B cell (primary cell): Measurements from ENCODE around the gene GPT2. TPM values are rescaled to one million over a fixed set of nuclear protein-coding genes. Genes with fewer than 3 reads are reported as not detected.

Experiments used
- ATAC-seq: fragments of 200-7000 bp; cut with Tn5 transposase; one replicate; pipeline ENCODE4 v1.10.0; 2021; ENCODE audit warnings: low read depth, mild to moderate bottlenecking, moderate number of reproducible peaks, moderate library complexity
- CTCF ChIA-PET: fragments of 350-600 bp; sonication (Branson Sonifier 250); formaldehyde crosslinking; loops from one replicate; lab custom pipeline; 2021; ENCODE audit warnings: antibody characterized with exemption, inconsistent platforms; lab: Charles Lee
- POLR2A ChIA-PET: fragments of 350-600 bp; sonication (Branson Sonifier 250); formaldehyde crosslinking; loops from one replicate; lab custom pipeline; 2021; ENCODE audit warnings: antibody characterized with exemption; lab: Charles Lee
- DNase-seq: peaks from one replicate; pipeline ENCODE4 v3.0.0; 2013
- H2AFZ ChIP-seq: 2 replicates; pipeline ENCODE4 v1.6.1; 2012; ENCODE audit warnings: mild to moderate bottlenecking, low read depth, low read length; ENCODE audit not compliant: insufficient read depth, poor library complexity, severe bottlenecking
- H3K27ac ChIP-seq, 2 donors: 1 replicate in 1 of 2; 2 replicates in 1 of 2; pipeline ENCODE4 v1.5.1; 2012 to 2013; ENCODE audit warnings: low read length in 2 of 2, mild to moderate bottlenecking in 2 of 2, moderate library complexity in 1 of 2
- H3K27me3 ChIP-seq, 4 experiments: fragments of 200-600 bp in 1 of 4; sonication (generic) in 1 of 4; replicated peaks in 1 of 4; 1 replicate in 2 of 4; 2 replicates in 2 of 4; pipeline versions ENCODE4 v1.6.1 to v1.7.0; 2013 to 2016; ENCODE audit warnings: low read length in 3 of 4, mild to moderate bottlenecking in 2 of 4, mixed read lengths in 1 of 4, moderate library complexity in 1 of 4; ENCODE audit not compliant: insufficient read depth in 4 of 4, control insufficient read depth in 3 of 4; ENCODE audit errors: control extremely low read depth in 1 of 4
- H3K36me3 ChIP-seq, 2 experiments: replicated peaks in 1 of 2; 1 replicate in 1 of 2; 2 replicates in 1 of 2; pipeline versions ENCODE4 v1.6.1 to v1.7.1; 2013; ENCODE audit warnings: low read length in 1 of 2; ENCODE audit not compliant: insufficient read depth in 2 of 2, control insufficient read depth in 1 of 2; ENCODE audit errors: control extremely low read depth in 1 of 2, extremely low read depth in 1 of 2
- H3K4me1 ChIP-seq, 2 donors: fragments of 200-600 bp in 1 of 2; sonication (generic) in 1 of 2; 1 replicate in 1 of 2; 2 replicates in 1 of 2; pipeline versions ENCODE4 v1.5.1 to v1.6.1; 2013 to 2017; ENCODE audit warnings: low read length in 2 of 2; ENCODE audit not compliant: control insufficient read depth in 2 of 2, insufficient read depth in 2 of 2
- H3K4me2 ChIP-seq: replicated peaks from 2 replicates; pipeline ENCODE3; 2012; ENCODE audit warnings: mild to moderate bottlenecking, low read depth, low read length; ENCODE audit not compliant: poor library complexity, severe bottlenecking
- H3K4me3 ChIP-seq, 5 experiments: fragments of 200-600 bp in 1 of 5; sonication (generic) in 1 of 5; 1 replicate in 3 of 5; 2 replicates in 2 of 5; pipeline versions ENCODE4 v1.5.1 to v1.7.0; 2011 to 2016; ENCODE audit warnings: low read length in 4 of 5, mild to moderate bottlenecking in 4 of 5, low read depth in 2 of 5, control low read depth in 1 of 5, moderate library complexity in 1 of 5; ENCODE audit not compliant: insufficient read depth in 1 of 5; ENCODE audit errors: control extremely low read depth in 1 of 5, extremely low read depth in 1 of 5
- H3K79me2 ChIP-seq: fragments of 200-600 bp; sonication (generic); one replicate; pipeline ENCODE4 v1.6.0; 2016; ENCODE audit warnings: low read length; ENCODE audit not compliant: control insufficient read depth, insufficient read depth
- H3K9ac ChIP-seq: fragments of 200-600 bp; sonication (generic); 2 replicates; pipeline ENCODE4 v1.6.1; 2017; ENCODE audit warnings: mild to moderate bottlenecking, low read length, moderate library complexity
- H3K9me3 ChIP-seq, 3 donors: one replicate each; pipeline versions ENCODE4 v1.6.1 to v1.7.1; 2013; ENCODE audit warnings: low read length in 2 of 3; ENCODE audit not compliant: control insufficient read depth in 2 of 3, insufficient read depth in 1 of 3; ENCODE audit errors: control extremely low read depth in 1 of 3
- H4K20me1 ChIP-seq: 2 replicates; pipeline ENCODE4 v1.6.0; 2012; ENCODE audit warnings: mild to moderate bottlenecking, low read length; ENCODE audit not compliant: insufficient read depth, control insufficient read depth, poor library complexity, severe bottlenecking
- H3K27ac Mint-ChIP-seq: one replicate; pipeline ENCODE4 v1.8.0; 2021; ENCODE audit warnings: mixed read lengths
- H3K27me3 Mint-ChIP-seq: one replicate; pipeline ENCODE4 v1.8.0; 2021; ENCODE audit warnings: mixed read lengths
- H3K4me1 Mint-ChIP-seq: one replicate; pipeline ENCODE4 v1.8.0; 2021; ENCODE audit warnings: mixed read lengths
- H3K4me3 Mint-ChIP-seq: one replicate; pipeline ENCODE4 v1.8.0; 2021; ENCODE audit warnings: mixed read lengths
- H3K9me3 Mint-ChIP-seq: one replicate; pipeline ENCODE4 v1.8.0; 2022; ENCODE audit warnings: mixed read lengths; ENCODE audit not compliant: insufficient read depth
- EZH2 ChIP-seq: IDR thresholded peaks from 2 replicates; pipeline ENCODE4 v1.6.1; 2012; ENCODE audit warnings: borderline replicate concordance, low read depth, mild to moderate bottlenecking, moderate library complexity, low read length; ENCODE audit not compliant: insufficient read depth, poor library complexity, severe bottlenecking
- WGBS: methylation state at CpG from one replicate; pipeline ENCODE4 v1.1.5; 2013; ENCODE audit warnings: missing lambda C conversion rate; ENCODE audit not compliant: insufficient coverage; 5-methylcytosine and 5-hydroxymethylcytosine counted together
- intact Hi-C: fragments of 100-400 bp; cut with micrococcal nuclease; formaldehyde crosslinking; loops from one replicate; pipeline ENCODE4 v1.10.0; 2022
- polyA plus RNA-seq: library from polyadenylated mRNA; depleted of rRNA; stranded (reverse); fragments of >200 nt; gene quantifications from 2 replicates; pipeline ENCODE4 v1.2.3, GENCODE V29; 2012
- total RNA-seq, 2 donors: library from RNA; stranded (reverse); fragments of 120-200 nt in 1 of 2; gene quantifications; 1 replicate in 1 of 2; 2 replicates in 1 of 2; pipeline versions ENCODE4 v1.2.3 to v1.2.4, GENCODE V29; 2013 to 2022
- TF ChIP-seq, protein P1 (sequence below): fragments of 200-600 bp; IDR thresholded peaks from one replicate; pipeline ENCODE4 v1.8.0; 2022; ENCODE audit warnings: antibody characterized with exemption, mild to moderate bottlenecking

The GPT2 gene
- total and polyA plus RNA-seq, 2 donors (not counting 1 experiment from before 2014, with no cell fraction given), result 6.8 to 9.9 TPM

DNA sequence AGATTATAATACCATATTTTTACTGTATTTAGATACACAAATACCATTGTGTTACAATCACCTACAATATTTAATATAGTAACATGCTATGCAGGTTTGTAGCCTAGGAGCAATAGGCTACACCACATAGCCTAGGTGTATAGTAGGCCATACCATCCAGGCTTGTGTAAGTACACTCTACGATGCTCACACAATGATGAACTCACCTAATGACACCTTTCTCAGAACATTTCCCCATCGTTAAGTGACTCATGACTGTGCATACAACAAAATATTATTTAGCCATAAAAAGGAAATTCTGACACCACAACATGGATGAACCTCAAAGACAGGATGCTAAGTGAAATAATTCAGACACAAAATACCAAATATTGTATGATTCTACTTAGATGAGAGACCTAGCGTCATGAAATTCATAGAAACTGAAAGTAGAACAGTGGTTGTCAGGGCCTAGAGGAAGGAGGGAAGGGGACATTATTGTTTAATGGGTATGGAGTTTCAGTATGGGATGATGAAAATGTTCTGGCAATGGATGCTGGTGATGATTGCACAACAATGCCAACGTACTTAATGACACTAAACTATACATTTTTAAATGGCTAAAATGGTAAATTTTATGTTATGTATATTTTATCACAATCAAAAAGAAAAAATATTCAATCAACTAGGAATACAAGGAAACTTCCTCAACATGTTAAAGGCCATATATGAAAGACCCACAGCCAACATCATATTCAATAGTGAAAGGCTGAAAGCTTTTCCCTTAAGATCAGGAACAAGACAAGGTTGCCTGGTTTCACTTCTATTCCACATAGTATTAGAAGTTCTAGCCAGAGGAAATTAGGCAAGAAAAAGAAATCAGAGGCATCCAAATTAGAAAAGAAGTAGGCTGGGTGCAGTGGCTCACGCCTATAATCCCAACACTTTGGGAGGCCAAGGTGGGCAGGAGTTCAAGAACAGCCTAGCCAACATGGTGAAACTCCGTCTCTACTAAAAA lies 47.3 kb upstream of the GPT2 start:
- Histone ChIP-seq H4K20me1 (no peaks in the 10 kb centered on the region), H3K79me2 (no peaks in the 10 kb centered on the region), H3K27ac (no peak overlapping the region), H3K36me3 (no peaks in the 10 kb centered on the region), H3K27me3 (no peaks in the 10 kb centered on the region), H3K9me3 (peaks cover 0 to 1% (median 0%) of the 10 kb centered on the region in 3 donors), H3K4me2 (no peak overlapping the region), H3K4me1 (peaks cover 32 to 34% of the 10 kb centered on the region in 2 donors), H2AFZ (no peak overlapping the region), H3K4me3 (no peak overlapping the region), H3K9ac (no peak overlapping the region)
- ATAC-seq (no peak), DNase-seq (no peak)
- TF ChIP-seq, protein P1, sequence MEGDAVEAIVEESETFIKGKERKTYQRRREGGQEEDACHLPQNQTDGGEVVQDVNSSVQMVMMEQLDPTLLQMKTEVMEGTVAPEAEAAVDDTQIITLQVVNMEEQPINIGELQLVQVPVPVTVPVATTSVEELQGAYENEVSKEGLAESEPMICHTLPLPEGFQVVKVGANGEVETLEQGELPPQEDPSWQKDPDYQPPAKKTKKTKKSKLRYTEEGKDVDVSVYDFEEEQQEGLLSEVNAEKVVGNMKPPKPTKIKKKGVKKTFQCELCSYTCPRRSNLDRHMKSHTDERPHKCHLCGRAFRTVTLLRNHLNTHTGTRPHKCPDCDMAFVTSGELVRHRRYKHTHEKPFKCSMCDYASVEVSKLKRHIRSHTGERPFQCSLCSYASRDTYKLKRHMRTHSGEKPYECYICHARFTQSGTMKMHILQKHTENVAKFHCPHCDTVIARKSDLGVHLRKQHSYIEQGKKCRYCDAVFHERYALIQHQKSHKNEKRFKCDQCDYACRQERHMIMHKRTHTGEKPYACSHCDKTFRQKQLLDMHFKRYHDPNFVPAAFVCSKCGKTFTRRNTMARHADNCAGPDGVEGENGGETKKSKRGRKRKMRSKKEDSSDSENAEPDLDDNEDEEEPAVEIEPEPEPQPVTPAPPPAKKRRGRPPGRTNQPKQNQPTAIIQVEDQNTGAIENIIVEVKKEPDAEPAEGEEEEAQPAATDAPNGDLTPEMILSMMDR, result no peak
- no peak for TF ChIP-seq EZH2
- no peaks in the 10 kb centered on the region for H3K9me3 Mint-ChIP-seq
- peaks cover 37% of the 10 kb centered on the region for H3K4me1 Mint-ChIP-seq
- peak overlapping the region; percentile 5 for H3K27ac Mint-ChIP-seq
- CTCF ChIA-PET, result interaction anchor here (0.7 kb wide), 1 partner anchor 132 kb away, joined by 3 read pairs; no protein-coding TSS in a partner anchor
- POLR2A ChIA-PET, result no interaction called here
- intact Hi-C loops, result loop anchor here (10.0 kb wide), 1 partner anchor 78 kb away; no protein-coding TSS in a partner anchor
- no peak overlapping the region for H3K4me3 Mint-ChIP-seq
- H3K27me3 Mint-ChIP-seq, result no peaks in the 10 kb centered on the region
- WGBS, result 96% methylated on average over 3 of the region's 6 CpGs
